ENCODE data around the gene SREBF1. TPM values are rescaled to one million over a fixed set of nuclear protein-coding genes. Genes with fewer than 3 reads are reported as not detected.

Gene SREBF1
- polyA plus RNA-seq, 1 of the 3 experiments (the other 2 are of a cell fraction), result 20.4 TPM

DNA sequence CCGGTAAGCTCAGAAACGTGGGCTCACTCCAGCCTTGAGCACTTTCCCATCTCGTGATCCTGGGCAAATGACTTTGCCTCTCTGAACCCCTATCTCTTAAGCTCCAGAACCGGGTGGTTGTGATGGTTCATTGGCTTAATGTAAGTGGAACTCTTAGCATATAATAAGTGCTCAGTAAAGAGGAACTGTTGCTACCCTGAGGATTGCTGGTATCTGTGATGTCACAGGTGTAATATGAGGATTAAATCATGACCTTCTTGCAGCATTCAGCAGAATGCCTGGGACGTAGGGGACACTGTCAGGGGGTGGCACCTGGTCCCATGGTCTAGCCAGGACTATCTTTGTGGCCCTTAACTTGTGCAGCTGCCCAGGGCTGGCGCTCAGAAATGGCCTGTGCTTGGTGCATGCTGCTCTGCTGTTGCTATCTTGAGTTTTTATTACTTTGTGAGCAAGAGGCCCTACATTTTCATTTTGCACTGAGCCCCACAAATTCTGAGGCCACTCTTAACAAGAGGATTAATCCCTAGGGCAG is 68.8 kb downstream of the SREBF1 start:
- no peak overlapping the region for H3K9ac ChIP-seq
- no peaks in the 10 kb centered on the region for H3F3A ChIP-seq (replicated peaks; ENCODE audit: insufficient read depth)
- H3K4me1 ChIP-seq (ENCODE audit: control insufficient read depth in 1 of 2, insufficient read depth in 2 of 2, low read depth in 1 of 2, low read length in 1 of 2), result peaks cover 20 to 68% of the 10 kb centered on the region in 2 experiments; a peak in 2 of 4 replicates
- 92% methylated on average over 6 of the region's 6 CpGs for WGBS (ENCODE audit: low lambda C conversion rate)
- no peaks in the 10 kb centered on the region for H3K9me2 ChIP-seq
- TF ChIP-seq EP300 (IDR thresholded peaks at IDR 0.05; ENCODE audit: borderline replicate concordance in 1 of 2, low read depth in 1 of 2, low read length in 1 of 2) (no peak), FOXJ3 (CRISPR knock-in tag; IDR thresholded peaks at IDR 0.05) (no peak), CHD2 (IDR thresholded peaks at IDR 0.05; ENCODE audit: low read length, partially characterized antibody) (no peak), RAD21 (IDR thresholded peaks at IDR 0.05; ENCODE audit: low read length) (no peak), JUND (IDR thresholded peaks at IDR 0.05) (no peak), SIN3A (IDR thresholded peaks at IDR 0.05; ENCODE audit: borderline replicate concordance, low read depth, low read length) (no peak), ELF1 (IDR thresholded peaks at IDR 0.05) (no peak), GABPA (IDR thresholded peaks at IDR 0.05; ENCODE audit: low read depth) (no peak), POLR2AphosphoS5 (IDR thresholded peaks at IDR 0.05; ENCODE audit: low read depth, low read length) (no peak)
- TF ChIP-seq, protein P1, sequence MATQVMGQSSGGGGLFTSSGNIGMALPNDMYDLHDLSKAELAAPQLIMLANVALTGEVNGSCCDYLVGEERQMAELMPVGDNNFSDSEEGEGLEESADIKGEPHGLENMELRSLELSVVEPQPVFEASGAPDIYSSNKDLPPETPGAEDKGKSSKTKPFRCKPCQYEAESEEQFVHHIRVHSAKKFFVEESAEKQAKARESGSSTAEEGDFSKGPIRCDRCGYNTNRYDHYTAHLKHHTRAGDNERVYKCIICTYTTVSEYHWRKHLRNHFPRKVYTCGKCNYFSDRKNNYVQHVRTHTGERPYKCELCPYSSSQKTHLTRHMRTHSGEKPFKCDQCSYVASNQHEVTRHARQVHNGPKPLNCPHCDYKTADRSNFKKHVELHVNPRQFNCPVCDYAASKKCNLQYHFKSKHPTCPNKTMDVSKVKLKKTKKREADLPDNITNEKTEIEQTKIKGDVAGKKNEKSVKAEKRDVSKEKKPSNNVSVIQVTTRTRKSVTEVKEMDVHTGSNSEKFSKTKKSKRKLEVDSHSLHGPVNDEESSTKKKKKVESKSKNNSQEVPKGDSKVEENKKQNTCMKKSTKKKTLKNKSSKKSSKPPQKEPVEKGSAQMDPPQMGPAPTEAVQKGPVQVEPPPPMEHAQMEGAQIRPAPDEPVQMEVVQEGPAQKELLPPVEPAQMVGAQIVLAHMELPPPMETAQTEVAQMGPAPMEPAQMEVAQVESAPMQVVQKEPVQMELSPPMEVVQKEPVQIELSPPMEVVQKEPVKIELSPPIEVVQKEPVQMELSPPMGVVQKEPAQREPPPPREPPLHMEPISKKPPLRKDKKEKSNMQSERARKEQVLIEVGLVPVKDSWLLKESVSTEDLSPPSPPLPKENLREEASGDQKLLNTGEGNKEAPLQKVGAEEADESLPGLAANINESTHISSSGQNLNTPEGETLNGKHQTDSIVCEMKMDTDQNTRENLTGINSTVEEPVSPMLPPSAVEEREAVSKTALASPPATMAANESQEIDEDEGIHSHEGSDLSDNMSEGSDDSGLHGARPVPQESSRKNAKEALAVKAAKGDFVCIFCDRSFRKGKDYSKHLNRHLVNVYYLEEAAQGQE (IDR thresholded peaks at IDR 0.05; ENCODE audit: low read depth, low read length), result no peak
- H3K27ac ChIP-seq (ENCODE audit: low read depth in 2 of 2, low read length in 1 of 2), result peak overlapping the region in 1 of 2 experiments; percentile 83; a peak in 2 of 4 replicates
- no peak overlapping the region for H3K4me3 ChIP-seq (ENCODE audit: low read depth in 2 of 2, low read length in 1 of 2)
- H3K27me3 ChIP-seq (ENCODE audit: insufficient read depth), result no peaks in the 10 kb centered on the region
- CTCF ChIA-PET, result interaction anchor here (1.3 to 1.9 kb wide), 3 partner anchors 17 to 87 kb away, joined by 4 read pairs; no protein-coding TSS in a partner anchor
- H3K36me3 ChIP-seq (replicated peaks in 1 of 2; ENCODE audit: control insufficient read depth in 1 of 2, insufficient read depth in 2 of 2, low read length in 1 of 2), result no peaks in the 10 kb centered on the region
- H4K20me1 ChIP-seq (ENCODE audit: insufficient read depth), result peaks cover 80% of the 10 kb centered on the region
- H3K4me2 ChIP-seq, result no peak overlapping the region
- no peaks in the 10 kb centered on the region for H3K9me3 ChIP-seq
- H2AFZ ChIP-seq (ENCODE audit: low read depth), result no peak overlapping the region
- peaks cover 35% of the 10 kb centered on the region; the same call in 1 of the 2 replicates for H3K79me2 ChIP-seq (ENCODE audit: insufficient read depth)
- DNase-seq, result no peak
- POLR2A ChIA-PET, result interaction anchor here (1.4 kb wide), 1 partner anchor 69 kb away, joined by 3 read pairs; the partner anchor contains the start of gene SREBF1

DNA sequence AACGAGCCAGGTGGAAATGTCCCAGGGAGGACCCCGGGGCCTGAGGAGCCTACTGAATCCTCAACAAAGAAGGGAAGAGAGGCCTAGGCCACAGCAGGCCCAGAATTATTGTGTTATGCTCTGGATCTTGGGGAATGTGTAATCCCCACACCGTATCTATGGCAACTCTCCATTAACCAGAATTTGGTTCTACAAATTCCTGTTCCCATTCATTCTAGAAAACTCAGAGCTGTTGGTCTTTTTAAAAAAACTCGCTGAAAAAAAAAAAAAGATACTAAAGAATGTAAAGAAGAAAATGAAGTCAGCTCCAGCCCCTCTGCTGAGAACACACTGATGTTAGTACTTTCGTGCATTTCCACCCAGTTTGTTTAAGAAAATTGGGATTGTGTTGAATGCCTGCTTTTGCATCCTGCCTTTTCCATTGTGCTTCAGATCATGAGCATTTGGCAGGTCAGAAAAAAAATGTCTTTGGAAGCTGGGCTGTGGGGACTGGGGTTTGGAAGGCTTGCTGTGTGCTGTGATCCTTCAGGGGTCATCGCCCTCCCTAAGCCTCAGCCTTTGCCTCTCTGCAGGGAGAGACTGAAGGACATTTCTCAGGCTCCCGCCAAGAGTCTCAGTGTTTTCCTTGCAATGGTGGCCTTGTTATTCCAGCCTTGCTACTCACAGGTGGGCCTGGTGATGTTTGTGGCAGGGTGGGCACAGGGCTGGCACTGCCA is 69.5 kb downstream of the SREBF1 start:
- H3K9ac ChIP-seq, result no peak overlapping the region
- TF ChIP-seq, protein P2, sequence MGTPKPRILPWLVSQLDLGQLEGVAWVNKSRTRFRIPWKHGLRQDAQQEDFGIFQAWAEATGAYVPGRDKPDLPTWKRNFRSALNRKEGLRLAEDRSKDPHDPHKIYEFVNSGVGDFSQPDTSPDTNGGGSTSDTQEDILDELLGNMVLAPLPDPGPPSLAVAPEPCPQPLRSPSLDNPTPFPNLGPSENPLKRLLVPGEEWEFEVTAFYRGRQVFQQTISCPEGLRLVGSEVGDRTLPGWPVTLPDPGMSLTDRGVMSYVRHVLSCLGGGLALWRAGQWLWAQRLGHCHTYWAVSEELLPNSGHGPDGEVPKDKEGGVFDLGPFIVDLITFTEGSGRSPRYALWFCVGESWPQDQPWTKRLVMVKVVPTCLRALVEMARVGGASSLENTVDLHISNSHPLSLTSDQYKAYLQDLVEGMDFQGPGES (IDR thresholded peaks at IDR 0.05; ENCODE audit: low read depth, low read length), result no peak
- TF ChIP-seq YY1 (IDR thresholded peaks at IDR 0.05; ENCODE audit: low read depth) (no peak), EZH2phosphoT487 (IDR thresholded peaks at IDR 0.05; ENCODE audit: borderline replicate concordance, low read depth) (no peak), EP300 (IDR thresholded peaks at IDR 0.05; ENCODE audit: borderline replicate concordance in 1 of 2, low read depth in 1 of 2, low read length in 1 of 2) (no peak), POLR2AphosphoS5 (IDR thresholded peaks at IDR 0.05; ENCODE audit: low read depth, low read length) (no peak), RCOR1 (IDR thresholded peaks at IDR 0.05; ENCODE audit: low read length) (no peak)
- TF ChIP-seq, protein P3, sequence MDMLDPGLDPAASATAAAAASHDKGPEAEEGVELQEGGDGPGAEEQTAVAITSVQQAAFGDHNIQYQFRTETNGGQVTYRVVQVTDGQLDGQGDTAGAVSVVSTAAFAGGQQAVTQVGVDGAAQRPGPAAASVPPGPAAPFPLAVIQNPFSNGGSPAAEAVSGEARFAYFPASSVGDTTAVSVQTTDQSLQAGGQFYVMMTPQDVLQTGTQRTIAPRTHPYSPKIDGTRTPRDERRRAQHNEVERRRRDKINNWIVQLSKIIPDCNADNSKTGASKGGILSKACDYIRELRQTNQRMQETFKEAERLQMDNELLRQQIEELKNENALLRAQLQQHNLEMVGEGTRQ (IDR thresholded peaks at IDR 0.05; ENCODE audit: borderline replicate concordance, low read depth, low read length), result no peak
- no peaks in the 10 kb centered on the region for H3F3A ChIP-seq (replicated peaks; ENCODE audit: insufficient read depth)
- H3K27ac ChIP-seq (ENCODE audit: low read depth in 2 of 2, low read length in 1 of 2), result peak overlapping the region in 1 of 2 experiments; percentile 83; a peak in 2 of 4 replicates
- ChIA-PET POLR2A (no interaction called here), CTCF (interaction anchor here (1.2 to 1.9 kb wide), 4 partner anchors 16 to 152 kb away, joined by 3 to 4 read pairs (median 4); no protein-coding TSS in a partner anchor)
- no peaks in the 10 kb centered on the region for H3K27me3 ChIP-seq (ENCODE audit: insufficient read depth)
- H3K9me2 ChIP-seq, result no peaks in the 10 kb centered on the region
- peaks cover 35% of the 10 kb centered on the region; the same call in 1 of the 2 replicates for H3K79me2 ChIP-seq (ENCODE audit: insufficient read depth)
- H3K36me3 ChIP-seq (replicated peaks in 1 of 2; ENCODE audit: control insufficient read depth in 1 of 2, insufficient read depth in 2 of 2, low read length in 1 of 2), result no peaks in the 10 kb centered on the region
- peaks cover 20 to 68% of the 10 kb centered on the region in 2 experiments; a peak in 2 of 4 replicates for H3K4me1 ChIP-seq (ENCODE audit: control insufficient read depth in 1 of 2, insufficient read depth in 2 of 2, low read depth in 1 of 2, low read length in 1 of 2)
- H2AFZ ChIP-seq (ENCODE audit: low read depth), result no peak overlapping the region
- 77% methylated on average over 6 of the region's 7 CpGs for WGBS (ENCODE audit: low lambda C conversion rate)
- no peak for DNase-seq
- no peak overlapping the region for H3K4me3 ChIP-seq (ENCODE audit: low read depth in 2 of 2, low read length in 1 of 2)
- H4K20me1 ChIP-seq (ENCODE audit: insufficient read depth), result peaks cover 78% of the 10 kb centered on the region
- no peaks in the 10 kb centered on the region for H3K9me3 ChIP-seq
- H3K4me2 ChIP-seq, result no peak overlapping the region
